Loucy (cell line): ENCODE measurements around the gene ATP8A2.

Source experiments
- H2AFZ ChIP-seq: fragments of 200-600 bp; sonication (generic); 2 replicates; pipeline ENCODE4 v1.6.0; 2016; ENCODE audit warnings: antibody characterized with exemption, mild to moderate bottlenecking, low read length, moderate library complexity
- H3F3A ChIP-seq: fragments of 200-600 bp; 2 replicates; pipeline ENCODE4 v1.6.0; 2016; ENCODE audit warnings: antibody characterized with exemption, low read depth, mild to moderate bottlenecking
- H3K27me3 ChIP-seq: fragments of 200-600 bp; sonication (generic); 2 replicates; pipeline ENCODE4 v1.6.1; 2014; ENCODE audit warnings: low read length, mild to moderate bottlenecking; ENCODE audit not compliant: insufficient read depth, poor library complexity, severe bottlenecking
- H3K36me3 ChIP-seq: fragments of 200-600 bp; sonication (generic); 2 replicates; pipeline ENCODE4 v1.6.1; 2016; ENCODE audit warnings: low read length; ENCODE audit not compliant: insufficient read depth
- H3K4me1 ChIP-seq: fragments of 200-600 bp; sonication (generic); 2 replicates; pipeline ENCODE4 v1.5.1; 2014; ENCODE audit warnings: low read length, mild to moderate bottlenecking; ENCODE audit not compliant: insufficient read depth, poor library complexity, severe bottlenecking
- H3K4me2 ChIP-seq: fragments of 200-600 bp; sonication (generic); 2 replicates; pipeline ENCODE4 v1.6.0; 2014; ENCODE audit warnings: antibody characterized with exemption, low read length, low read depth, mild to moderate bottlenecking; ENCODE audit not compliant: poor library complexity, severe bottlenecking
- H3K4me3 ChIP-seq: fragments of 200-600 bp; sonication (generic); 2 replicates; pipeline ENCODE4 v1.5.1; 2014; ENCODE audit warnings: low read length, mild to moderate bottlenecking, mixed read lengths; ENCODE audit not compliant: poor library complexity, severe bottlenecking
- H3K79me2 ChIP-seq: fragments of 200-600 bp; sonication (generic); 2 replicates; pipeline ENCODE4 v1.6.1; 2014; ENCODE audit warnings: low read length; ENCODE audit not compliant: insufficient read depth
- H3K9ac ChIP-seq: fragments of 200-600 bp; sonication (generic); 2 replicates; pipeline ENCODE4 v1.6.0; 2014; ENCODE audit warnings: mild to moderate bottlenecking, low read depth, low read length, moderate library complexity; ENCODE audit not compliant: poor library complexity, severe bottlenecking
- H3K9me2 ChIP-seq: fragments of 200-600 bp; sonication (generic); replicated peaks from 2 replicates; pipeline ENCODE4 v1.6.1; 2016; ENCODE audit warnings: low read depth, low read length, mixed read lengths
- H3K9me3 ChIP-seq: fragments of 200-600 bp; sonication (generic); 2 replicates; pipeline ENCODE4 v1.6.1; 2014; ENCODE audit warnings: mild to moderate bottlenecking, antibody characterized with exemption, low read length, low read depth; ENCODE audit not compliant: insufficient read depth
- H4K20me1 ChIP-seq: fragments of 200-600 bp; sonication (generic); 2 replicates; pipeline ENCODE4 v1.6.0; 2014; ENCODE audit warnings: antibody characterized with exemption, low read length, mild to moderate bottlenecking; ENCODE audit not compliant: insufficient read depth, poor library complexity, severe bottlenecking
- CTCF ChIP-seq: fragments of 200-600 bp; sonication (generic); conservative IDR thresholded peaks from 2 replicates; pipeline ENCODE4 v1.5.1; 2014; ENCODE audit warnings: mild to moderate bottlenecking, antibody characterized with exemption, low read length
- EZH2phosphoT487 ChIP-seq: fragments of 200-600 bp; IDR thresholded peaks from 2 replicates; pipeline ENCODE4 v1.6.1; 2018; ENCODE audit warnings: antibody characterized with exemption, mild to moderate bottlenecking, moderate library complexity, borderline replicate concordance

The ATP8A2 gene

GRCh38 chr13:25384758-25385410 is 13.1 kb downstream of the ATP8A2 start:
- no peaks in the 10 kb centered on the region for H3K4me1 ChIP-seq
- no peak overlapping the region for H2AFZ ChIP-seq
- H4K20me1 ChIP-seq = no peaks in the 10 kb centered on the region
- no peaks in the 10 kb centered on the region for H3K9me2 ChIP-seq
- no peaks in the 10 kb centered on the region for H3K36me3 ChIP-seq
- no peak overlapping the region for H3K9ac ChIP-seq
- H3K27me3 ChIP-seq = peaks cover 4% of the 10 kb centered on the region
- no peaks in the 10 kb centered on the region for H3K79me2 ChIP-seq
- H3K4me2 ChIP-seq = no peak overlapping the region
- no peak overlapping the region for H3K4me3 ChIP-seq
- no peak for TF ChIP-seq EZH2phosphoT487
- no peak for TF ChIP-seq CTCF
- H3F3A ChIP-seq = no peaks in the 10 kb centered on the region
- H3K9me3 ChIP-seq = no peaks in the 10 kb centered on the region

- no peaks in the 10 kb centered on the region for H3K27me3 ChIP-seq
- TF ChIP-seq EZH2phosphoT487 = no peak
- TF ChIP-seq CTCF = no peak
- no peaks in the 10 kb centered on the region for H3K36me3 ChIP-seq
- no peak overlapping the region for H2AFZ ChIP-seq
- no peaks in the 10 kb centered on the region for H3K9me3 ChIP-seq
- H3K4me2 ChIP-seq = no peak overlapping the region
- no peak overlapping the region for H3K4me3 ChIP-seq
- H3K9ac ChIP-seq = no peak overlapping the region
- H3K79me2 ChIP-seq = no peaks in the 10 kb centered on the region
- no peaks in the 10 kb centered on the region for H3K4me1 ChIP-seq
- H3K9me2 ChIP-seq = no peaks in the 10 kb centered on the region
- H3F3A ChIP-seq = no peaks in the 10 kb centered on the region
- H4K20me1 ChIP-seq = no peaks in the 10 kb centered on the region
Observed at GRCh38 chr13:25391932-25392331, 20.2 kb downstream of the ATP8A2 start.

GRCh38 chr13:25394402-25395060 is 22.8 kb downstream of the ATP8A2 start:
- Histone ChIP-seq H3K9ac (no peak overlapping the region), H3K9me2 (no peaks in the 10 kb centered on the region), H3K4me3 (no peak overlapping the region), H4K20me1 (no peaks in the 10 kb centered on the region), H3K36me3 (no peaks in the 10 kb centered on the region), H3K4me1 (no peaks in the 10 kb centered on the region), H3K4me2 (no peak overlapping the region), H3K9me3 (no peaks in the 10 kb centered on the region), H3F3A (no peaks in the 10 kb centered on the region), H2AFZ (no peak overlapping the region), H3K79me2 (no peaks in the 10 kb centered on the region), H3K27me3 (no peaks in the 10 kb centered on the region)
- no peak for TF ChIP-seq CTCF
